GM21576 (cell line): ENCODE results near the gene MS4A6E.
"Not testable (repeated sequence)": the region's sequence is repeated elsewhere in the genome, so short reads cannot be mapped to it uniquely, and the experiment has no call there.

ENCODE experiments used
- ATAC-seq: cut with Tn5 transposase; IDR thresholded peaks from one replicate; pipeline ENCODE4 v1.9.1; 2021; ENCODE audit warnings: mild to moderate bottlenecking, moderate library complexity; ENCODE audit not compliant: unreplicated experiment

MS4A6E gene

DNA sequence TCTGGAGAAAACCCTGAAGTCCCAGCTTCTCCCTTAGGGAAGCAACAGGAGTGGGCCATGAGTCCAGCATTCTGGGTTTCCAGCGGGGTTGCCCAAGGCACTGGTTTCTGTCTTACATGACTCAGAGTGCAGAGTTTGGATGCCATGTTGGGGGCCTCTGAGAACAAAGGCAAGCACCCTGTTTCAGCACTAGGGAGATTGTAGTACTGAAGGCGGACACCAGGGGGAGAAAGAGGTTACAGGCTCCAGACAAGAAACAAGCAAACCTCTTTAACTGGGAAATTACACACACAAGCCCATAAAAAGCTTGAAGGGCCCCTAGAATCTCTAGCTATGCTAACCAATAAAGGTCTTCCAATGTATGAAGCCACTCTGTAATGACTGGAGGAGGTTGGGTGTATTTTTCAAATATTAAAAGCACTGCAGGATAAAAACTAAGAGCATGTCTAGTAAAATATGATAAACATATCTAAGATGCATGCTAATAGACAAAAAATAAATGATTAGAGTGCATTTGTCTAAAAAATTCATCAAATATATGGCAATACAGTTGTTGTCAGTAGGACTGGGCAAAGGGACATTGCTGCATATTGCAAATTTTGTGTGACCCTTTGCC, 7.1 kb downstream of the MS4A6E start:
- ATAC-seq, result no peak

DNA sequence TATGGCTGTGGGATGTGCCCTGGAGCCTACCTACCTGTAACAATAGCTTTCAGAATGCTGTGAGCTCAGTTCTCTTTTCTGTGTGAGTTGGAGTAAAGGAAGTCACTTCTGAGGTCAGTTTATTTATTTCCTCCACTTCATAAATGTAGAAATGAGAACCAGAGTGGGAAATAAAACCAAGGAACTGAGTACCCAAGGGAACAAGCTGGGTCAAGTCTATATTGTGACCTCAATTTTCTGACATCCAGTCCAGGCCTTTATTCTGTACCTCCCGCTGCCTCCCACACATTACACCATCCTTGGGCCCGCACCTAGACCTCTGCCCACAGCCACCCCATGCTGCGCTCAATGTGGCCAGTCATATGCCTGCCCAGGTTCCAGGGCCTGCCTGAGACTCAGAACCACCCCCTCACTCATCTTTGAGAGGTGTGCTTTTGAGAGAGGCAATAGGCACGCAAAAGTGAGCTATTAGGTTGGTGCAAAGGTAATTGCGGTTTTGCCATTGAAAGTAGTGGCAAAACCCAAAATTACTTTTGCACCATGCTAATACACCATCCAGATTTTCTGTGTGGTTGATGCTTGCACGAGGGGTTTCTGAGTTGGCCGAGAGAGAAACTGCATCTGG, 9.8 kb downstream of the MS4A6E start:
- no peak for ATAC-seq

DNA sequence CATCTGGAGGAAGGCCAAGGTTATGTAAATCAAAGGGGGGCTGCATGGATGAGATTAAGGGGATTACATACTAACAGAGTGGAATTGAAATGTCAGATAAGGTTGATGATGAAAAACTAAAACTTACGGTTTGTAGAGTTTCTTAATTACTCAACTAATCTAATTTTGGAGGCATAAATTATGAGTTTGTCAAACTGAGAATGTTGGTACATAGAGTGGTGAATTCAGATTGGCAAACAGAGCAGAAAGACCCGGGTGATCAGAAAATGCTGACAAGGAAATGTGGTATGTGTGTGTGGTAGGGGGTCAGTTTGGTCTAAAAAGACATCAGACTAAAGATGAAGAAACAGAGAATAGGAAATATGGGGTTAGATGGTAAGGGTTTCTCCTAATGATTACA, 11.0 kb downstream of the MS4A6E start:
- ATAC-seq, result no peak

DNA sequence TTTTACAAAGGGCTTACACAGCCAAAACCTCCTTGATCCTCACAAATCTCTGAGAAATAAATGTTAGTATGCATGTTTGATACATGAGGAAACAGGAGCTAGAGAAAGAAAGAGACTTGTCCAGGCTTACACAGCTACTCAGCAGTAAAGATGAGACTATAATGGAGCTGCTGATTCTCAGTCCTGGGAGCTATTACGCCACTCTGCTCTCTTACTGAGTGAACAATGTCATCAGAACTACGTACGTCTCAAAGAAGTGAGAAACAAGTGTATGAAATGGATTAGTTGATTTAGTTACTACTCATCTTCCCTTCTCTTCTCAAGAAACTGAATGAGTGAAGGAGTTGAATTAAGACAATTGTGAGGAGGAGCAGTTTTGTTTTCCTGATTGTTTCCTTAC, 12.3 kb downstream of the MS4A6E start:
- no peak for ATAC-seq

DNA sequence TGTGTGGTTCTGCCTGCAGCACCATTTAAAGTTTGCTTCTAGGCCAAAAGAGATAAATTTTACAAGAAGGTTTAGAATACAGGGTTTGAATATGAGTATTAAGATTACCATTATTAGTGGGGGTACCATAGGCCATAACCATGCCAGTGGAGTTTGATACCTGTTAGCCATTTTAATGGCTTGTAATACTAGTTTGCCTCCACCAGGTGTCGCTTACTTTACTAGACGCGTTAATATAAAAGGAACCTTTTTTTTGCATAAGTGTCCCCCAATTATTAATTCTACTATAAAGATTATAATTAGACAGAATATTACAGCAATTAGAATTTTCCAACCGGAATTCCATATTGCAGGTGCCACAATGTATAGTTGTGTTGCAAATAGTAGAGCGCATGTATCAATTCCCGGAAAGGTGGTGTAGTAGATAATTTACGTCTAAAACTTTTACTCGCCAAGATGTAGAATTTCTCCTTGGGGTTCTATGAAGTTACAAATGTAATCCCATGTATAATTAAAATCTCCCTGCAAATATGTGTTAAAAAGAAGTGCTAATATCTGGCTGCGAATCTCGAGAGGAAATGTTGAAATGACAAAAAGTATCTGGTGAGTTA, 16.1 kb downstream of the MS4A6E start:
- no peak for ATAC-seq

DNA sequence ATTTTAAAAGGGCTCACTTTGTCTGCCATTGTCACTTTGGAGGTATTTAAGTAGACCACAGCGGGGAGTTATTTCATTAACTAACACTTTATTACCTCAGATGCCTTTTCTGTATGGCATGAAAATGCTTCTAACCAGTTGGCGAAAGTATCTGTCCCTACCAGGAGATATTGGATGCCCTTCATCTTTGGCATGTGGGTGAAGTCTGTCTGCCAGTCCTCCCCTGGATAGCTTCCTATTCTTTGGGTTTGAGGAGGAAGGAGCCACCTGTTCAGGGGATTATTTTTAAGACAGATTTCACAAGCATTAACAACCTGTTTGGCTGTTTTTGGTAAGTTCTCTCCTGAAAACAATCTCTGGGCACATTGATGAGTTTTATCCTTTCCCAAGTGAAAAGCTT, 17.1 kb downstream of the MS4A6E start:
- no peak for ATAC-seq

DNA sequence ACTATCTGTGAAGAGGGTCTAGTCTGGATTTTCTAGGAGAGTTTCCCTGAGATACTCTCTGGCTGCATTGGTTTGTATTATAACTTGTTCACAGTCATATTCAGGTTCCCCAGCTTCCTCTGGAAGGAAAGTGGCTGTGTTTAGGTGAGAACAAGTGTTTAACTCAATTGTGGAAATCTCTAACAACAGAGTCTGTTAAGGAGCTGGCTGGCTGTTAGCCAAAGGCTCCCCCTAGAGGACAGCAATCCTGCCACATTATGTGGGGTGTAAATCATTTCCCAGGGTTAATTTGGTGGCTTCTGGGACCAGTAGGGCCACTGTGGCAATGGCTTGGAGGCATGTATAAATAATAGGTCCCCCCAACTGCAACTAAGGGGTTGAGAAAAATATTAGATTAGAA, 18.4 kb downstream of the MS4A6E start:
- no peak for ATAC-seq

DNA sequence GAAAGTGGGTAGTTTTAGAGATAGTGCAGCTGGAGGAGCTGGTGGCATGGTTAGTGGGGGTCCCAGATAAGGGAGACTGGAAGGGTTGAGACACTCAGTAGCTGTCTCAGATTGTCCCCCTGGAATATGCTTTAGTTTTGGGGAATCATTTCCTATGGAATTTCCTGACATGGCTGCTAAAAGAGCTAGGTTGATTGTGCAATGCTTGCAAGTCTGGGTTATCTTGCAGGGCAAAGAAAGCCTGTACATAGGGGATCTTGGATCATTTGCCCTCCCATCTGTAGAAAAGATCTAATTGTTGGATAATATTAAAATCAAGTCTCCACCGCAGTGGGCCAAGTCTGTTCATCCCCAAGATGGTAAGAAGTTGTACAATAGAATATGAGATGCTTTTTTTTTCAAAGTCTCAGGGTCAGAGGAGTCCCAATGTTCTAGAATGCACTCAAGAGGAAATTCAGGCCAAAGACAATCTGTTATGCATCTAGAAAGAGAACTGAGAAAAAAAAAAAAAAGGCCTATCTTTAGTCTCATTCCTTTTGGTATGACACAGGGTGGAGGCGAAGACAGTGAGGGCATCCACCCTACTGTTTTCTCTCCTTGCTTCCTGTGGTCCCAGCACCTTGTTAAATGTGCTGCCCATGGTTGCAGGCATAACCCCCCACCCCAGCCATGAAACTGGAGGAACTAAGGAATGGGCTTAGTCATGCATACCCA, 20.2 kb downstream of the MS4A6E start:
- peak; percentile 71 for ATAC-seq

DNA sequence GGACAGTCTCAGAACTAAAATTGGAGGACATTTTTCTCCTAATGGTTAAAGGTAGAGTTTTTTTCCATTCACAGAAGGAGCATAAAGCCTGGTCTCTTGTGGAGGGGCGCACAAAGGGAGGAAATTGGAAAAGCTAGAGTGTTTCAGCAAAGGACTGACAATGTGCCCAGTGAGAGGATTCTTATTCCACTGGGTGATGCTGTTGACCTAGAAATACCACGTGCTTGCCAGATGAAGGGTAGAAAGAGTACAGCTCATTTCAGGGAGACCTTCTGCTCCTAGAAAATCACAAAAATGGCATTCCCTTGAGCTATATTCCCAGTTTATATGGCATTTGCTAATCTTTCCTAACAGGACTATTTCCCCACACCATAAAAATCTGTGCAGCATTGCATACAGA, 21.1 kb downstream of the MS4A6E start:
- no peak for ATAC-seq

DNA sequence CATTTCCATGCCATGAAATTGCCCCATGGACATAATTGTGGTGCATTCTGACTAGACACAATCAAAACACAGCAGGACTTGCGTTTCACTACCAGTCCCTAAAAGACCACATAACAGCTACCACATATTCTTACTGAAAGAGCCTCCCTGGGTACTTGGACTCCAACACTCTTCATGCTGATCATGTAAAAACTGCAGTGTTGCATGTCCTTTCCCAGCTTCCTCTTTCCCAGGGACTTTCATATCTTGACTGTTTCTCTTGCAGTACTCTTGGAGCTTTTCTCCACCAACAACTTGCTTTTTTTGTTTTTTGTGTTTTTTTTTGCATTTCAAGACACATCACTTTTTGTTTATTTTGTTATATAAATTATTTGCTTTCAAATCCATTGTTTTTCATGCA, 22.9 kb downstream of the MS4A6E start:
- no peak for ATAC-seq

DNA sequence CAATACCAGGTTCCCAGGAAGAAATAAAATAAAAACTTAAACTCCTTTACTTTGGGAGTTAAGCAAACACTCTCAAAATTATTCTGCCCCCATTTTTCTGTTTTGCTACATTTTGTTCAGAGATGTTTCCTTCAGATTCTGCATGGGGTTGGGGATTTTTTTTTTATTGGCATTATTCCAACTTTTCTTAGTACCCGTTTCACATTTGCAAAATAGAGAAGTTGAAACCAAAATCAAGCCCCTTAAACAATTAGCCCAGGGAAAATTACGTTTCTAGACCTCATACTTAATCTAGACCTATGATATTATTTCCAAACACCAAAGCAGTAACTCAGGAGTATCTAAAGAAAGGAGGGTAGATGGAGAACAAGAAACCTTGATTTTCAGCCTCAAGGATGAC, 30.7 kb downstream of the MS4A6E start:
- ATAC-seq, result no peak

DNA sequence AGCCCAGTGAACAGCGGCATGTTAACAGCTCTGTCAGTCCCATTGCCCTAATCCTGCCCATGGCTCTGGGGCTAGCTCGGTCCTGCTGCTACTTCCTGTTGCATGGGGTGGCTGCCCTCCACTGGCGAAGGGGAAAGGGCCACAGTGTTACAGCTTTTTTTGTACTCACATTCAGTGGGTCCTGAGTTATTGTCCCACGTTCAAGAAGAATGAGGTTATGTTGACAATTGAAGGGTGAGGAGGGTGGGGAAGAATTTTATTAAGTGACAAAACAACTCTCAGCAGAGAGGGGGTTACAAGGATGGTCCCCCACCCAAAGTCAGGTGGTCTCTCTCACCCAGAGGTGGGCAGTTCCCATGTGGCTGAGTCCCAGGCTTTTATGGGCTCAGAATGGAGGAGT, 33.6 kb downstream of the MS4A6E start:
- ATAC-seq, result no peak

DNA sequence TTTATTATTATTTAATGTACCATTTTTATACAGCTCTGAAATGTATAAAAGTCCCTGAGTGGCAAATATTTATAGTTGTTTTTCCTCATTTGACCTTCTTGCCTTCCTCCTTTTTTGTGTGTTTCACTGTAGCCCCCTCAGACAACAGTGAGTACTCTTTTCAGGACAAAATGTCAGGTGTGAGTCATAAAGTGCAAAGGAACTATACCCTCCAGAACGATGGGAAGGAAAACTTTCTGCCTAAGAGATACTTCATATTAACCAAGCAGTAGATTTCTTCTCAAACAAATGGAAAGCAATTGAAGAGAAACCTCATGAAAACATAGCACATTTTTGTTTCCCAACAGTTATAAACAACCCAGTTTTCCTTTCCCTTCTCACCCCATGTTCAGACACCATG, 35.2 kb downstream of the MS4A6E start:
- no peak for ATAC-seq

DNA sequence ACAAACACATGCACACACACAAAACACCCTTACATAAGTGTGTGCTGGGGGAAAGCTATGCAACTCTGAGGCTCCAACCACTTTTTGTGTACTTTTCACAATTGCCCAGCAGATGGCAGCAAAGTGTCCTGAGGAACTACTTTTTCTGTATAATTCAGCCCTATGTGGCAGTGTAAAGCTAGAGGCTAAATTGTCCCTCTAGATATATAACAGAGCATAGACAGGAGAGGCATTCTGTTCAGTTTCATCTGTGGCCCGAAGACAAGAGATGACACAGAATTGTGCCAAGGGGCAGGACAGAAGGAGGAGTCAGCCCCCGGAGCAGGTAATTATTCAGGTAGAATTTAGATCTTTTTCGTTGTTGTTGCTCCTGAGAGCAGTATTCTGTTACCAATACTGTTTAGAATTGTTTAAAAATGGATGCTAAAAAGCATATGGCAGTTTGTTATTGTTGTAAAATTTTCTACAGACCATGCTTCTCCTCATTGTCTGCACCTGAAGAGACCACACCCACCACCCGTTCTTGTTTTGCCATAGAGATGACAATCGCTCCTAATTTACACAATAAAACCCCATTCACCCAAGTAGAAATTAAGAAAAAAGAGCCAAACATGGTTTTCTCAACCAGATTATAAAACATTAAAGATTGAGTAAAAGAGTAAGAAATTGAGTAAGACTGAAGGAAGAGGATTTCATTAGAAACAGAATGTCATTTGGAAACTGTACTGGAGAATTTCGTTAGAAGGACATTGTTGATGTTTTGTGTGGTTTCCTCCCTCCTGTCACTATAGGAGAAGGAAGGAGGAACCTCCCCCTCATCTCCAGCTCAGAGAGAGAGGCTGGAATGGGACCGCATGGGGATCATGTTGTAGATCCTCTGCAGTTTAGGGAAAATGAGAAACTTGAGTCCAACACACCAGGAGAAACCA, 36.8 kb downstream of the MS4A6E start:
- peak; percentile 55 for ATAC-seq

DNA sequence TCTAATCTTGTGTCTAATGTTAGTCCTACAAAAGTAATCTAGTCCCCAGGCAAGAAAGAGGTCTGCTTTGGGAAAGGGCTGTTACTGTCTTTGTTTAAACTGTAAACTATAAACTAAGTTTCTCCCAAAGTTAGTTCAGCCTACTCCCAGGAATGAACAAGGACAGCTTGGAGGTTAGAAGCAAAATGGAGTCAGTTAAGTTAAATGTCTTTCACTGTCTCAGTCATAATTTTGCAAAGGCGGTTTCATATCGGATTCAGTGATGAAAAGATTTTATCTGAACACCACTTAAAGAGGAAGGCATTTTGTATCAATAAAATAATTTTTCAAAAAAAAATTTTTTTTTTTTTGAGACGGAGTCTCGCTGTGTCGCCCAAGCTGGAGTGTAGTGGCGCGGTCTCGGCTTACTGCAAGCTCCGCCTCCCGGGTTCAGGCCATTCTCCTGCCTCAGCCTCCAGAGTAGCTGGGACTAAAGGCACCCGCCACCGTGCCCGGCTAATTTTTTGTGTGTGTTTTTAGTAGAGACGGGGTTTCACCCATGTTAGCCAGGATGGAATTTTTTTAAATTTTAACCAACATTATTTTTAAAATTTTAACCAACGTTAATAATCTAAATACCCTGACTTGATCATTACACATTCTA, 39.3 kb downstream of the MS4A6E start:
- ATAC-seq, result not testable (repeated sequence)

DNA sequence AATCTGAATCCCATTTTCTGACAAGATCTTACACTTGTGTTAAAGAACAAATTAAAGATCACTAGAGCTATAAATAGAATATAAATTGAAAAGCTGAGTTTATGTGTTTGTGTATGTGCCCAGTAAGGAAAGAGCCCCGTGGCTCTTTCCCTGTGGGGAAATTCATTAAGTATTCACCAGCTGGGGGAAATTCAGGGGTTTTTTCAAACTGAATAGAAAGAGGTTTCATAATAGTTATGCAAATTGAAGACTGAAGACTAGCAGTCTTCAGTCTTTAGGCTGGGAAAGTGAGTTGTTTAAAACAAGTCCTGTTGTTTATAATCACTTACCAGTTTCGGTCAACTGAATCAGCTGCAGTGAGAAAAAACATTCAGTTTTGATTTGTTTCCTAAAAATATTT, 40.0 kb downstream of the MS4A6E start:
- ATAC-seq, result peak; percentile 78

DNA sequence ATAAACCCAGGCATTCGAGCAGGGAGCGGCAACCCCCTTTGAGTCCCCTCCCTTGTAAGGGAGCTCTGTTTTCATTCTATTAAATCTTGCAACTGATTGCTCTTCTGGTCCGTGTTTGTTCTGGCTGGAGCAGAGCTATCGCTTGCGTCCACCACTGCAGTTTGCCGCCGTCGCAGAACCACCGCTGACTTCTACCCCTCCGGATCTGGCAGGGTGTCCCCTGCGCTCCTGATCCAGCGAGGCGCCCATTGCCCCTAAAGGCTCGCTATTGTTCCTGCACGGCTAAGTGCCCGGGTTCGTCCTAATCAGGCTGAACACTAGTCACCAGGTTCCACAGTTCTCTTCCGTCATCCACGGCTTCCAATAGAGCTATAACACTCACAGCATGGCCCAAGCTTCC, 40.8 kb downstream of the MS4A6E start:
- ATAC-seq, result no peak

DNA sequence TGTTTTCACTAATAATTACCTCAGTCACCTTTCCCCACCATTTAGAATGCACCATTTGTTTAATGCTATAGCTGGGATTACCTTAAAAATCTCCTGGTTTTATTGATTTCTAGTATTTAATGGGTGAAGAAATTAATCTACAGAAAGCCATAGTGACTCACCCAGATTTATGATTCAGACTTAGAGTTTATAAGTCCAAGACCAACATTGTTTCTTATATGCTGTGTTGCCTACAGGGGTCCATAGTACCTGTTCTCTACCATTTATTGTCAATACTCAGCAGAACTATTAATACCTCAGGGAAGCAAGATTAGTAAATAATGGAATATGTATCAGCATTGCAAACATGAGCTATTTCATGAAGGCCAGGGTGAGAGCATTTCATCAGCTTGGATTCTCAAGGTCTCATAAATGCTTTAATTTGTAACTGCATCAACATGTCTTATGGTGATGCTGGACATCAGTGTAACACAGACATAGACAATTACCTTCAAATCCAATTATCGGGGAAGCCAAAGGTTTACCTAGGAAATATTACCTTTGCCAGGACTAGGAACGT, 43.3 kb downstream of the MS4A6E start:
- no peak for ATAC-seq

DNA sequence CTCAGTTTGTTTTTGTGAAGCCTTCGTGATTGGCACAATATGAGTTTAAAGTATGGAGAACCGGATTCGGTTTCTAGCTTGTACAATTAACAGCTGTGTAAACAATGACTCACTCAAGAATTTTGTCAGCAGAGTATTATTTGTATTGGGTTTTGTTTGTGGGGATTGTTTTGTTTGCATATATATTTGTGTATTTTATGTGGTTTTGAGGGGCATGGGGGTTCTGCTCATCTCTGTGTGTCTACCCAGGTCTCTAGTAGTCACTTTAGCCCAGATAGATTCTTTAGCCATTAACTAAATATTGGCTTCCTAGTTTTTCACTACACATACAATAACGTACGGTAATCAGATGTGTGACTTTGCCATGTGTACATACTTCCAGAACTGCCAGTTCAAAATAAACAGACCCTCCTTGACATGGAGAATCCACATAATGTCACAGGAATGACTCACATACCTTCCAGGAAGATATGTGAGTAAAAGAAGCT, 43.8 kb downstream of the MS4A6E start:
- no peak for ATAC-seq

DNA sequence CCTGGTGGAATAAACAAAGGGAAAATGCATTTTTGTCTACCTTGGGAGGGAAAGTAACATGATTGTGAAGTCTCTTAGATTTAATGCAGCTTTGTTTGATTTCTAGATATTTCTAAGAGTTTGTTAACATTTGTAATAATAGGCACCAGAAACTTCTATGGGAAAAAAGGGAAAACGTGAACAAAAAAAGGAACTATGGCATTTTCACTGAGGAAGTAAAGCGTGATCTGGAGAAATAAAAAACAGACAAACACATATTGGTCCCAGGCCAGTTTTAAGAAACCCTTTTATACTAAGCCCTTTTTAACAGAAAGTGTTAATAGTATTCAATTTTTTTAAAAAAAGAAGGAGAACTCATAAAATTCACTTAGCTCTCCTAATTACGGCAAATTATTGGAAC, 44.3 kb downstream of the MS4A6E start:
- ATAC-seq, result no peak
